Prostate gland (tissue), 2 donors: ENCODE data around the gene JUNB. TPM values are rescaled to one million over a fixed set of nuclear protein-coding genes. Genes with fewer than 3 reads are reported as not detected.
A peak's percentile ranks its signal among the peaks of the same experiment; 100 is the strongest.

Source experiments
- DNase-seq: peaks from one replicate; pipeline ENCODE4 v3.0.0-alpha.2; 2019; ENCODE audit warnings: low spot score
- H3K27ac ChIP-seq, 2 donors: fragments of 200-600 bp; sonication (generic); 2 replicates each; pipeline ENCODE4 v1.5.1; 2017 to 2019
- H3K27me3 ChIP-seq: fragments of 200-600 bp; sonication (generic); replicated peaks from 2 replicates; pipeline ENCODE4 v1.5.1; 2019; ENCODE audit not compliant: insufficient read depth
- H3K36me3 ChIP-seq, 2 donors: fragments of 200-600 bp; sonication (generic); 1 replicate in 1 of 2; 2 replicates in 1 of 2; pipeline versions ENCODE4 v1.5.1 to v1.8.1; 2017 to 2019
- H3K4me1 ChIP-seq: fragments of 200-600 bp; sonication (generic); replicated peaks from 2 replicates; pipeline ENCODE4 v1.5.1; 2019
- H3K4me3 ChIP-seq, 2 donors: fragments of 200-600 bp; sonication (generic); 2 replicates each; pipeline ENCODE4 v1.5.1; 2017 to 2019
- H3K9me3 ChIP-seq: fragments of 200-600 bp; sonication (generic); 2 replicates; pipeline ENCODE4 v1.5.1; 2017
- CTCF ChIP-seq, 4 experiments: fragments of 200-600 bp in 2 of 4; fragments of 450-650 bp in 2 of 4; sonication (generic) in 2 of 4; IDR thresholded peaks; 1 replicate in 3 of 4; 2 replicates in 1 of 4; pipeline ENCODE4 v1.5.1; 2016 to 2019; ENCODE audit warnings: antibody characterized with exemption in 4 of 4, mild to moderate bottlenecking in 2 of 4, moderate library complexity in 2 of 4
- POLR2A ChIP-seq: fragments of 450-650 bp; IDR thresholded peaks from one replicate; pipeline ENCODE4 v1.6.1; 2016; ENCODE audit warnings: antibody characterized with exemption, mild to moderate bottlenecking
- POLR2AphosphoS5 ChIP-seq: sonication (generic); formaldehyde crosslinking; IDR thresholded peaks from one replicate; pipeline ENCODE4 v1.6.1; 2017; ENCODE audit warnings: antibody characterized with exemption
- WGBS: methylation state at CpG from one replicate; pipeline ENCODE4 v1.1.5; 2018; 5-methylcytosine and 5-hydroxymethylcytosine counted together
- intact Hi-C: fragments of 100-400 bp; cut with DNase I; formaldehyde crosslinking; loops from one replicate; pipeline ENCODE4 v1.14.2; 2022
- total RNA-seq, 2 donors: library from RNA; depleted of rRNA; stranded (reverse); fragments of >200 nt; gene quantifications; one replicate each; pipeline ENCODE4 v1.1.0, GENCODE V29; 2016

Gene JUNB
- total RNA-seq, 2 donors from 2014 or later = 173 to 290 TPM

GRCh38 chr19:12784871-12785430, 6.3 kb upstream of the JUNB start:
- H3K4me1 ChIP-seq = peaks cover 62% of the 10 kb centered on the region
- peak; percentile 43 for DNase-seq

GRCh38 chr19:12785431-12786031, 5.8 kb upstream of the JUNB start:
- intact Hi-C loops = no loop called here
- H3K27ac ChIP-seq = peak overlapping the region; percentile 100
- H3K4me1 ChIP-seq = peaks cover 62% of the 10 kb centered on the region
- H3K9me3 ChIP-seq = no peaks in the 10 kb centered on the region
- no peak for DNase-seq
- WGBS = 76% methylated on average over 4 of the region's 4 CpGs
- TF ChIP-seq CTCF (IDR thresholded peaks at IDR 0.05) (no peak), POLR2A (no peak)
- no peaks in the 10 kb centered on the region for H3K36me3 ChIP-seq
- no peaks in the 10 kb centered on the region for H3K27me3 ChIP-seq
- no peak overlapping the region for H3K4me3 ChIP-seq

More at GRCh38 chr19:12784871-12785430, 6.3 kb upstream of the JUNB start:
- TF ChIP-seq POLR2AphosphoS5 = peak; percentile 10
- TF ChIP-seq CTCF (IDR thresholded peaks at IDR 0.05) = no peak
- WGBS = 45% methylated on average over 5 of the region's 5 CpGs
- intact Hi-C loops = no loop called here
- H3K4me3 ChIP-seq = no peak overlapping the region
- no peaks in the 10 kb centered on the region for H3K27me3 ChIP-seq
- no peaks in the 10 kb centered on the region for H3K9me3 ChIP-seq
- peak overlapping the region; percentile 100 for H3K27ac ChIP-seq
- no peaks in the 10 kb centered on the region for H3K36me3 ChIP-seq

- H3K9me3 ChIP-seq = no peaks in the 10 kb centered on the region
- no peaks in the 10 kb centered on the region for H3K27me3 ChIP-seq
- 25% methylated on average over 17 of the region's 18 CpGs for WGBS
- peak overlapping the region; percentile 100 for H3K27ac ChIP-seq
- peak; percentile 90 for DNase-seq
- TF ChIP-seq POLR2A = peak; percentile 13
- TF ChIP-seq POLR2AphosphoS5 = peak; percentile 86
- peak in 1 of 4 experiments; percentile 2 for TF ChIP-seq CTCF (IDR thresholded peaks at IDR 0.05)
- intact Hi-C loops = no loop called here
- H3K36me3 ChIP-seq = no peaks in the 10 kb centered on the region
- H3K4me3 ChIP-seq = no peak overlapping the region
- peaks cover 67% of the 10 kb centered on the region for H3K4me1 ChIP-seq
Measured at GRCh38 chr19:12786141-12786870, 5.0 kb upstream of the JUNB start.

GRCh38 chr19:12786952-12787351, 4.3 kb upstream of the JUNB start:
- 81% methylated on average over 3 of the region's 3 CpGs for WGBS
- no peaks in the 10 kb centered on the region for H3K9me3 ChIP-seq
- H3K4me3 ChIP-seq = no peak overlapping the region
- intact Hi-C loops = no loop called here
- no peak for TF ChIP-seq POLR2A
- no peak for TF ChIP-seq CTCF (IDR thresholded peaks at IDR 0.05)
- TF ChIP-seq POLR2AphosphoS5 = no peak
- peak overlapping the region; percentile 100 for H3K27ac ChIP-seq
- H3K36me3 ChIP-seq = no peaks in the 10 kb centered on the region
- H3K27me3 ChIP-seq = no peaks in the 10 kb centered on the region
- no peak for DNase-seq
- H3K4me1 ChIP-seq = peaks cover 67% of the 10 kb centered on the region
